ENCODE results near the gene SORCS3. TPM values are rescaled to one million over a fixed set of nuclear protein-coding genes. Genes with fewer than 3 reads are reported as not detected.

The SORCS3 gene
- total RNA-seq, 1 donor from 2014 or later: 1.00 TPM

GRCh38 chr10:104875561-104875960, 234.5 kb downstream of the SORCS3 start:
- H3K4me3 ChIP-seq (ENCODE audit: insufficient read depth, low read depth, low read length): no peak overlapping the region
- no peak overlapping the region for H3K27ac ChIP-seq (ENCODE audit: low read depth, low read length)
- no peak for FAIRE-seq
- Mint-ChIP-seq H3K36me3 (ENCODE audit: low read depth, unreplicated experiment) (no peaks in the 10 kb centered on the region), H3K4me3 (ENCODE audit: unreplicated experiment) (no peak overlapping the region), H3K27me3 (ENCODE audit: low read depth, unreplicated experiment) (peaks cover 4% of the 10 kb centered on the region), H3K9me3 (ENCODE audit: unreplicated experiment) (no peaks in the 10 kb centered on the region), H3K4me1 (ENCODE audit: low read depth, unreplicated experiment) (no peaks in the 10 kb centered on the region), H3K27ac (ENCODE audit: unreplicated experiment) (no peak overlapping the region)
- TF ChIP-seq CTCF (IDR thresholded peaks at IDR 0.05; ENCODE audit: insufficient read depth, low read depth, low read length) (no peak), EZH2 (IDR thresholded peaks at IDR 0.05; ENCODE audit: insufficient read depth, low read length) (no peak)
- H3K36me3 ChIP-seq (ENCODE audit: insufficient read depth, low read length): no peaks in the 10 kb centered on the region
- H2AFZ ChIP-seq (ENCODE audit: low read depth, low read length): no peak overlapping the region
- no peaks in the 10 kb centered on the region for H4K20me1 ChIP-seq (ENCODE audit: insufficient read depth, low read length)
- H3K79me2 ChIP-seq (ENCODE audit: insufficient read depth, low read length): no peaks in the 10 kb centered on the region
- no peaks in the 10 kb centered on the region for H3K9me3 ChIP-seq (ENCODE audit: insufficient read depth, low read depth, low read length)
- DNase-seq (ENCODE audit: low read depth): no peak
- no peaks in the 10 kb centered on the region for H3K27me3 ChIP-seq (ENCODE audit: insufficient read depth, low read length)
- no peak overlapping the region for H3K4me2 ChIP-seq (ENCODE audit: low read length)
- H3K4me1 ChIP-seq (ENCODE audit: insufficient read depth, low read length): no peaks in the 10 kb centered on the region
- H3K9ac ChIP-seq (ENCODE audit: low read length): no peak overlapping the region

GRCh38 chr10:104880624-104881398, 239.7 kb downstream of the SORCS3 start:
- H3K36me3 Mint-ChIP-seq (ENCODE audit: low read depth, unreplicated experiment): no peaks in the 10 kb centered on the region
- no peak overlapping the region for H2AFZ ChIP-seq (ENCODE audit: low read depth, low read length)

More at GRCh38 chr10:104880624-104881398, 239.7 kb downstream of the SORCS3 start:
- Histone ChIP-seq H3K4me2 (ENCODE audit: low read length) (no peak overlapping the region), H3K79me2 (ENCODE audit: insufficient read depth, low read length) (no peaks in the 10 kb centered on the region), H3K9ac (ENCODE audit: low read length) (no peak overlapping the region), H3K27ac (ENCODE audit: low read depth, low read length) (no peak overlapping the region), H3K36me3 (ENCODE audit: insufficient read depth, low read length) (no peaks in the 10 kb centered on the region), H3K9me3 (ENCODE audit: insufficient read depth, low read depth, low read length) (no peaks in the 10 kb centered on the region), H3K4me3 (ENCODE audit: insufficient read depth, low read depth, low read length) (no peak overlapping the region), H4K20me1 (ENCODE audit: insufficient read depth, low read length) (no peaks in the 10 kb centered on the region), H3K27me3 (ENCODE audit: insufficient read depth, low read length) (no peaks in the 10 kb centered on the region), H3K4me1 (ENCODE audit: insufficient read depth, low read length) (no peaks in the 10 kb centered on the region)
- FAIRE-seq (no peak), DNase-seq (ENCODE audit: low read depth) (no peak)
- TF ChIP-seq EZH2 (IDR thresholded peaks at IDR 0.05; ENCODE audit: insufficient read depth, low read length) (no peak), CTCF (IDR thresholded peaks at IDR 0.05; ENCODE audit: insufficient read depth, low read depth, low read length) (no peak)
- Mint-ChIP-seq H3K4me1 (ENCODE audit: low read depth, unreplicated experiment) (peaks cover 2% of the 10 kb centered on the region), H3K9me3 (ENCODE audit: unreplicated experiment) (no peaks in the 10 kb centered on the region), H3K27me3 (ENCODE audit: low read depth, unreplicated experiment) (peaks cover 5% of the 10 kb centered on the region), H3K27ac (ENCODE audit: unreplicated experiment) (no peak overlapping the region), H3K4me3 (ENCODE audit: unreplicated experiment) (no peak overlapping the region)
